ENCODE results near the gene UMODL1. TPM values are rescaled to one million over a fixed set of nuclear protein-coding genes. Genes with fewer than 3 reads are reported as not detected.

UMODL1 gene
- total and polyA plus RNA-seq, 2 of the 13 experiments (the other 11 are each of a cell fraction or from before 2014, with no cell fraction given) = not detected

GRCh38 chr21:42060166-42060565, 11.0 kb upstream of the UMODL1 start (continued):
- TF ChIP-seq ATF2 (CRISPR knock-in tag; IDR thresholded peaks at IDR 0.05) = no peak
- no peak for TF ChIP-seq JUN (CRISPR knock-in tag; IDR thresholded peaks at IDR 0.05)
- no peak for TF ChIP-seq ZIK1 (CRISPR knock-in tag; IDR thresholded peaks at IDR 0.05; ENCODE audit: borderline replicate concordance, low read depth)
- TF ChIP-seq TBP (CRISPR knock-in tag; IDR thresholded peaks at IDR 0.05) = no peak

GRCh38 chr21:42061195-42061985, 9.7 kb upstream of the UMODL1 start:
- Histone ChIP-seq H4K20me1 (ENCODE audit: insufficient read depth, low read length) (no peaks in the 10 kb centered on the region), H3K79me2 (ENCODE audit: insufficient read depth, low read length) (no peaks in the 10 kb centered on the region), H3K36me3 (replicated peaks in 1 of 2; ENCODE audit: control insufficient read depth in 1 of 2, insufficient read depth in 2 of 2, low read length in 2 of 2) (no peaks in the 10 kb centered on the region), H3K9ac (ENCODE audit: insufficient read depth, low read depth, low read length) (no peak overlapping the region), H3K27me3 (ENCODE audit: control insufficient read depth in 1 of 2, insufficient read depth in 2 of 2, low read length in 2 of 2) (peaks cover 14 to 91% of the 10 kb centered on the region in 2 experiments), H3K4me3 (replicated peaks in 1 of 3; ENCODE audit: insufficient read depth in 1 of 3, low read depth in 2 of 3, low read length in 3 of 3) (no peak overlapping the region), H3K9me3 (ENCODE audit: low read length) (no peaks in the 10 kb centered on the region), H3K27ac (ENCODE audit: extremely low read length, insufficient read depth, low read length) (no peak overlapping the region), H3K4me1 (ENCODE audit: insufficient read depth, low read length) (peaks cover 23% of the 10 kb centered on the region), H3K4me2 (ENCODE audit: low read depth, low read length) (no peak overlapping the region), H2AFZ (ENCODE audit: low read length) (no peak overlapping the region)
- ChIA-PET CTCF (ENCODE audit: low intra/inter-chr PET ratio, low total read pairs) (no interaction called here), POLR2A (no interaction called here)
- no peak for FAIRE-seq
- intact Hi-C loops (cut with micrococcal nuclease; ENCODE audit: unreplicated experiment) = no loop called here
- TF ChIP-seq ZNF121 (CRISPR knock-in tag; IDR thresholded peaks at IDR 0.05) (peak; percentile 60; the same call in 1 of the 2 replicates), DBP (CRISPR knock-in tag; IDR thresholded peaks at IDR 0.05; ENCODE audit: not compliant biosample characterization) (no peak)
- WGBS (ENCODE audit: low lambda C conversion rate) = 49% methylated on average over 17 of the region's 20 CpGs
- no peak for ATAC-seq
- DNase-seq (ENCODE audit: low spot score) = no peak
- in situ Hi-C loops (cut with HindIII; ENCODE audit: extremely low pct_ligation_motif_present, low pct_unique_long_range_greater_than_20kb) = no loop called here
- no TSS peak for BruUV-seq (replicated peaks)
